SW 1271 (cell line): ENCODE measurements around the gene CCDC70.
"Not testable (repeated sequence)": the region's sequence is repeated elsewhere in the genome, so short reads cannot be mapped to it uniquely, and the experiment has no call there.

Experiments used
- DNase-seq, 2 experiments: peaks; one replicate each; lab custom pipeline; 2025; lab: John Stamatoyannopoulos, UW

Gene CCDC70

DNA sequence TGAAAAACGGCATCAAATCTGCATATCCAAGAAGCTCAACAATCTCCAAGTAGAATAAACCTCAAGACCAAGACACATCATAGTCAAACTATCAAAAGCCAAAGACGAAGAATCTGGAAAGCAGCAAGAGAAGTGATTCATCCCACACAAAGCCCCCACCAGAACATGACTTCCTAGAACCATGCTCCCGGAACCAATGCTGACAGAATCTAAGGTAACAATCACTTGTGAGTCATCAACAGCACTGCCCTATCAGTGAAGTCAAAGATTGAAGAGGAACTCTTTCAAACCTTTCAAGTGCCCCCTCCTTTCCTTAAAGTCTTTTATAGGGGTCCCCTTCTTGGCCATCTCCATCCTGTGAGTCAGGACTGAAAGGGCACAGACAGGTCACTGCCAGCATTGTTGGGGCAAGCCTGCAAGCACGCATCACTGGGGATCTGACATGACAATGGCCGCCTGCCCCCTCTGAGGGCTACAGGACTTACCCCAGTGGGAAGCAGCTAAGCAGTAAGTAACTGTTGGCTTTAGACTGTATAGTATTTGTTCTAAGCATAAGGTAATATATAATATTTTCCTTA is at the start of gene CCDC70:
Gene CCDC70 (plus strand): TSS at position 247 of the 578 bp plus-strand sequence. CDS start 3,443 bp downstream, outside the sequence.
- no peak for DNase-seq

DNA sequence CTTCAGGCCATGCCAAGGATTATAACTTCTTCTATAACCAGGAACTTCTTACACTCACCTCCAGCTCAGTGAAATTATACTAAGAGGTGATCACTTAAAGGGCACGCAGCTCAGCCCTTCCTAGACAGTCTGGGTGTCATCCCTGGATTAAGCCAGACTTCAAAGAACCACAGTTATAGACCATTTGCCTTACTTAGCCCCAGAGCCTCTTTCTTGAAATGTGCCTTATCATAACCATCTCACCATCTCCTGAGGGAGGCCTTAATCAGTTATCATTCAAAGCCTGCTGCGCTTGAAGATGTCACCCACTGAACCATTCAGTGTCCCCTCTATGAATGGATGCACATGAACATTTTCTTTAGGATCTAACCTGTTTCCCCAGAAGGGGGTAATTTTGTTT is 47.7 kb upstream of the CCDC70 start:
- DNase-seq: no peak

DNA sequence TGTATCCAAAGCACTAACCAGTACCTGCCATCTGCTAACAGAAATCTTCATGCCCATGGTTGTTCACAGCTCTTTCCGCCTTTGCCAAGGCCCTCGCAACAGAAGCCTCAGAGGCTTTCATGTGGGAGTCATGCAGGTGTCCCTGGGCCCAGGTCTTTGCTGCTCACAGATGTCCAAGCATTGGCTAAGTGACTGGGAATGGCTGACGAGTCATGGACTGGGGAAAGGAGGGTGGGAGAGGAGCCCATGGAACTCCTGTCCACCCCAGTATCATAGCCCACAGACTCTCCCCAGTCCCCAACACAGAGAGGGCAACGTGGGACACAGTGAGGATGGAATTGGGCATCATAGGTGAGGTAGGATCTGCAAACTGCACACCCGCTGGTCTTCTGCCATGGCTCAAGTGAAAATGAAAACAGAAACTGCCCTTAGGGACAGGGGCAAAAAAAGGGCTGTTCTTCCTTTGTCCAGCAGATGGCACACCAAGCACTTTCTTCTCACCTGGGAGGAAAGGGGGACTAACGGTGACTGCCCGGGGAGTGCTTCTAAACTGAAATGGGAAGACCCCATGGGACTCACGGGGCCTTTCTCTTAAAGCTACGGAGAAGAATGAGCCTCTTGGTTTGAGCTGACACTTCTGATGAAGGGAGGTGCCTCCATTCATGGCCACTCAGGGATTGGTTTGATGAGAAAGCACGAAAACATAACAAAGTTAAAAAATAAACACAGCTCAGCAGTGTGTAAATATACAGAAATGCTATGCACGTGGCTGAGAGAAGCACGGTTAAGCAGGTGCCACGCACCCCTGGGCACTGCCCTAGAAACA is 46.7 kb upstream of the CCDC70 start:
- DNase-seq: peak in 1 of 2 experiments; percentile 52

DNA sequence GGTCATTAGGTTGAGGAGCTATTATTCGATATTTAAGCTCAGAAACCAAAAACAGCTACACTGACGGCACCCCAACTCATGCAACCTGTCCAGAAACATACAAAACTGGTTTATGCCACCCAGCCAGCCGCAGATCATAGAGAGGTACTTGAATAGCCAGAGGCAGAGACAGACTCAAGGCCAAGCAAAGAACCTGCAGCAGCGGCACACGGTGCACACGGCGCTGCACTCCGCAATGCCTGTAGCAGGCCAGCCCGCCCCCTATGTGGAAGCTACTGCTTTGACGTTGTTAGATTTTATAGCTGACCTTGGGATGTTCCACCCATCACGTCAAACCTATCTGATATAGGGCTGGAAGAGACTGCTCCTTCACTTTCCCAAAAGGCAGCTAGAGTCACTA is 45.9 kb upstream of the CCDC70 start:
- DNase-seq: no peak

GRCh38 chr13:51816604-51817249 is 45.0 kb upstream of the CCDC70 start:
- DNase-seq: no peak

GRCh38 chr13:51817717-51818116 is 44.1 kb upstream of the CCDC70 start:
- no peak for DNase-seq

DNA sequence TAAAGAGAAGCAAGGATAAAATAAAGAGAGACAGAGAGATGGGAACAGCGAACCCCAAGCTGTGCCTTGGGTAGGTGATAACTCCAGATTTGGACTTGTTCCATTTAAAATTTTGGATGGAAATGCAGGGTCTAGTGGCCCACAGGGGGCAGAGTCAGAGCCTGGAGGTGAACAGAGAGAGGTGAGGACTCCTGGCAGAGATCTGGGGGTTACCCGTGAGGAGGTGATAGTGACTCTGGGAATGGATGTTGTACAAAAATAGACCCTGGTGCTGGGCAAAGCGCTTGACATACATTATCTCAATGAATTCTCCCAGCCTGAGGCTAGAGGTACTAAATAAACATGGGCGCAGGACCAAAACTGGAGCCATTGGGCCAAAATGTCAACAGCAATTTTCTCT is 43.5 kb upstream of the CCDC70 start:
- no peak for DNase-seq

DNA sequence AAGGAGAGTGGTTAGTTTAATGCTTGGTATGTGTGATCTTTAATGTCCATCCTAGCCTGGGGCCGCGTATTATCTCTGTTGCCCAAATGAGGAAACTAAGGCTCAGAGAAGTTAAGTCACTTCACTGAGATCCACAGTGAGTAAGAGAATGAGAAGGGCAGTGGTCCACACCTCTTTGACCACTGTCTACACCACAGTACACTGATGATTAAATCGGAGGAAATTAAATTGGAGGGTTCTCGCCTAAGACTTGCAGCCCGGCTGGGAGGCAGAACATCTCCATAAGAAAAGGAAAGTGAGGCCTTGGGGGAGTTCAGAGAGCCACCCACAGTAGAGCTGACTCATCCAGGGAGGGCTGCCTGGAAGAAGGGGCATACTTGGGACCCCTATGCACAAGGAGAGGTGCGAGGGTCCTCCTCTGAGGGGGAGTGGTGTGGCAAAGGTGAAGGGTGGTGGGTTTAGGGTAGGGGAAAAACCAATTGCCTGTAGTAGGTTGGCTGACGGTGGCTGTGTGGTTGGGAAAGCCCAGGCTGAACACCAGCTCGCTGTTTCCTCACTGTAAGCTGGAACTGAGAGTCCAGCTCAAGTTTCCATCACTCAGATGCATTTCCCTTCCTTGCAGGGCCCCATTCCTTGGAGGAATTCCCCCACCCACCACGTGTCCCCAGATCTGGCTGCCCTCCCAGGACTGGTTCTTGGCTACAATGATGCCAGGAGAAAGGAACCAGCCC is 42.8 kb upstream of the CCDC70 start:
- DNase-seq: no peak

DNA sequence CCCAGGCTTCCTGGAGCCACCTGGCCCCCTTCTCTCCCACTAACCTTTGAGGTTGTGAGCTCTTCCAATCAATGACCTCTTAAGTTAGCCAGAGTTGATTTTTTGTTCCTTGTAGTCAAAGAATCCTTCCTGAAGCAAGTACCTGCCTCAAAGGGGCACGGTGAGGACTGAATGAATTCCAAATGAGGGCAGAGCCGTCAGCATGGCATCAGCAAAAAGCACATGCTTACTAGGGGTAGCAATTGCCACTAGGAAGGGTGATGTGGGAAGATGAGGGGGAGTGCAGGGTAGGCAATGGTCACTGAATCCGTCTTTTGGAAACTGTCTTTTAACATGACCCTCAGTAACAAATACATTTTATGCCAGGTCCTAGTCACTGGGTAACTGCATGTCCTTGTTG is 42.2 kb upstream of the CCDC70 start:
- DNase-seq: no peak

GRCh38 chr13:51820016-51820597 is 41.7 kb upstream of the CCDC70 start:
- no peak for DNase-seq

DNA sequence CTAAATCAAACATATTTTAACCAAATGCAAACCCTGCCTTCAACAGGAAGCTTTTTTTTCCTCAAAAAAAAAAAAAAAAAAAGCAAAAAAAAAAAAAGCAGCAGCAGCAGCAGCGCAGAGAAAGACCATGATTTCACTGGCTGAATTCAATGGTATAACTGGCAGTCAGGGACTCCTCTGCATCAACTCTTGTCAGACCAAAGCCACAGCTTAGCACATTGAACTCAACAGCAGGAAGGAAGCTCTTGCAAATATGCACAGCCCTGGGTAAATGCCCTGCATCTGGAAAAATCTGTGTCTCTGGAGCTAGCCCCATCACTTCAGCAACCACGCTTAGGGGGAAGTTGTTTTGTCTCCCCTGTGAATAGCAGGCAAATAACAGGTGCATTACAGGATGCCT is 40.2 kb upstream of the CCDC70 start:
- DNase-seq: no peak

DNA sequence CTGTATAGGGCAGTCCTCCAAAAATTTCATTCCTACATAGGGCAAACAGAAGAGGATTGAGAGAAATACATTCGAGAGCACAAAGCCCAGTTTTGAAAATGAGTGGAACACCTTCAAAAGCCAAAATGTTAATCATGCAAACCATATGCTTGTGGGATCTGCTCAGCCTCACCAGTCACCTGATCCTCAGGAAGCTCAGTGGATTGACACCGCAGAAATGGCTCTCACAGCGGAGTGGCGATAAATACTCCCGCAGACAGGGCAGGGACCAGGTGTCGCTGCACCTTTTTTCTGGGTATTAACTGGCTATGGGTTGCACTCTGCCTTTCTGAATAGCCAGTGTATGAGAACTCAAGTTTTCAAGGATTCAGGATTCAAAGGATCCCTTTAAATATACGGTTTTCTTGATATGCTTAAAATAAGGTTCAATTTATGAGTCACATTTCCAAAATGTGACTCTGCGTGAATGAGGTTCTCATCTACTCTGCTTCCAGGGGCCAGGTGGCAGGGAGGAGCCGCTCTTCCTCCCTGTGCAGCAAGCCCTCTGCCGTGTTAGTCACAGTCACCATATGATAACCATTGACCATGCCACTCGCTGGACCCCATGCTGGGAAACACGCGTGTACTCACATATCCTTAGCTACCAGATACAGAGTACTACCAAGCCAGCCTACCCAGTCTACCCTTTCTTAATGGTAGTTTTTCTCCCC is 39.5 kb upstream of the CCDC70 start:
- DNase-seq: no peak

DNA sequence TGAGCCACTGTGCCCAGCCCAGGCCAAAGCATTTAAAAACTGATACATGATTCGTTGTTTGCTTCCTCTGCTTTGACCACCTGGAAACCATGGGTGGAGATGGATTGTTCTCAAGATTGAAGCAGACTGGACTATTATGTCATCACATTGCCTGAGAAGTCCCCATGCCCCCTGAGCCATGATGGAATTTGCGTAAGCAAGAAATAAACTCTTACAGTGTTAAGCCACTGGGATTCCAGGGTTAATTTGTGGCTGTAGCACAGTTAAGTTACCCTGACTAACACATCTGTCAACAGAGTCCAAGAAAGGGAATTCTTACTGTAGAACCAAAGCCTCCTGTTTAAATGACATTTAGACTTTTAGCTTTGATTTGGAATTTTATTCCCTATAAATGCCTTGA is 38.4 kb upstream of the CCDC70 start:
- DNase-seq: no peak

GRCh38 chr13:51823863-51824262 is 37.9 kb upstream of the CCDC70 start:
- DNase-seq: no peak

DNA sequence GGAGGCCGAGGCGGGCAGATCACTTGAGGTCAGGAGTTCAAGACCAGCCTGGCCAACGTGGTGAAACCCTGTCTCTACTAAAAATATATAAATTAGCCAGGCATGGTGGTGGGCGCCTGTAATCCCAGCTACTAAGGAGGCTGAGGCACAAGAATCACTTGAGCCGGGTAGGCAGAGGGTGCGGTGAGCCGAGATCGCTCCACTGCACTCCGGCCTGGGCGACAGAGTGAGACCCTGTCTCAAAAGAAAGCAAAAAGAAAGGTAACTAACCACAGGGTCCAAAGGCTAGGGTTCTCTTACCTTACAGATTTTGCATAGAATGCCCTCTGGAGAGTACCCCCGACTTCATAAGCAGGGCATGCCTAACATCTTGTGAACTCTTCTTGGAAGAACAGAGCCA is 37.1 kb upstream of the CCDC70 start:
- DNase-seq: not testable (repeated sequence)

- DNase-seq: no peak
Measured at GRCh38 chr13:51825165-51825592, 36.6 kb upstream of the CCDC70 start.

- no peak for DNase-seq
Measured at GRCh38 chr13:51825681-51826254, 36.0 kb upstream of the CCDC70 start.

DNA sequence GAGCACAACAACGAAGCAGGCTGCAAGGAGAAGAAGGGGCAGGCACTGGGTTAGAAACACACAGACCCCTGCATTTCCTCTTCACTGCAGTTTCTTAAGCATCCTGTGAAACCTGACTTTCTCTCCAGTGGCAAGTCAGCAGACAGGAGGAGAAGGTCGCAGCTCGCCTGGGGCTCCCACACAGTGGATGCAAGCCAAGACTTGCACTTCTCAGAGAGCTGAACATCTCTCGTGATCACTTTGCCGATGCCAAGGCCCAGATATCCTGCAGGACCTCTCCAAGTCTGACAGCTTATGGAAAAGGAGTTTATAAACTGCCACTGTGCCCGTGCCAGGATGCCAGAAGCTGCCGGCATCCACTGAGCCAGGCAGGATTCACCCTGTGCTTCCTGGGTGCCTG is 35.2 kb upstream of the CCDC70 start:
- no peak for DNase-seq

- DNase-seq: no peak
Measured at GRCh38 chr13:51827254-51827653, 34.5 kb upstream of the CCDC70 start.

- no peak for DNase-seq
Measured at GRCh38 chr13:51828730-51829567, 32.8 kb upstream of the CCDC70 start.
